Naive thymus-derived CD4-positive, alpha-beta T cell (primary cell): ENCODE results near the gene SYVN1. TPM values are rescaled to one million over a fixed set of nuclear protein-coding genes. Genes with fewer than 3 reads are reported as not detected.

Source experiments
- ATAC-seq: fragments of 150-1000 bp; cut with Tn5 transposase; 2 replicates; pipeline ENCODE4 v1.10.0; 2021; ENCODE audit warnings: mild to moderate bottlenecking, moderate library complexity
- CTCF ChIA-PET: fragments of 350-600 bp; sonication (Branson Sonifier 250); formaldehyde crosslinking; loops from one replicate; lab custom pipeline; 2021; ENCODE audit warnings: antibody characterized with exemption; lab: Charles Lee
- POLR2A ChIA-PET: fragments of 350-600 bp; sonication (Branson Sonifier 250); formaldehyde crosslinking; loops from one replicate; lab custom pipeline; 2021; ENCODE audit warnings: antibody characterized with exemption, inconsistent platforms; lab: Charles Lee
- DNase-seq, 9 donors: peaks; one replicate each; pipeline versions ENCODE4 v3.0.0 to v3.0.0-alpha.2; 2020 to 2022; ENCODE audit warnings: mixed read lengths in 1 of 9
- H3K27ac ChIP-seq: one replicate; pipeline ENCODE4 v1.7.0; 2013; ENCODE audit warnings: mild to moderate bottlenecking, low read depth, low read length, moderate library complexity
- H3K27me3 ChIP-seq, 2 donors: one replicate each; pipeline ENCODE4 v1.7.0; 2013; ENCODE audit warnings: low read length in 2 of 2, mild to moderate bottlenecking in 2 of 2, moderate library complexity in 2 of 2; ENCODE audit not compliant: control insufficient read depth in 2 of 2, insufficient read depth in 2 of 2
- H3K36me3 ChIP-seq, 3 experiments: 1 replicate in 2 of 3; 2 replicates in 1 of 3; pipeline ENCODE4 v1.7.0; 2013; ENCODE audit warnings: low read length in 3 of 3, mild to moderate bottlenecking in 3 of 3, moderate library complexity in 1 of 3; ENCODE audit not compliant: insufficient read depth in 3 of 3, control insufficient read depth in 2 of 3
- H3K4me1 ChIP-seq, 2 donors: one replicate each; pipeline ENCODE4 v1.7.0; 2013; ENCODE audit warnings: low read length in 2 of 2, mild to moderate bottlenecking in 2 of 2, moderate library complexity in 1 of 2; ENCODE audit not compliant: control insufficient read depth in 2 of 2, insufficient read depth in 2 of 2
- H3K4me3 ChIP-seq: 2 replicates; pipeline ENCODE4 v1.7.0; 2013; ENCODE audit warnings: mild to moderate bottlenecking, low read length
- H3K9me3 ChIP-seq, 3 experiments: 1 replicate in 2 of 3; 2 replicates in 1 of 3; pipeline ENCODE4 v1.7.0; 2013; ENCODE audit warnings: low read length in 3 of 3; ENCODE audit not compliant: control insufficient read depth in 2 of 3
- H3K27ac Mint-ChIP-seq, 9 donors: one replicate each; pipeline ENCODE4 v1.8.0; 2020 to 2022; ENCODE audit warnings: mixed read lengths in 9 of 9, mild to moderate bottlenecking in 8 of 9, moderate library complexity in 5 of 9, inconsistent platforms in 2 of 9
- H3K27me3 Mint-ChIP-seq, 5 donors: one replicate each; pipeline ENCODE4 v1.8.0; 2021 to 2022; ENCODE audit warnings: mixed read lengths in 5 of 5, mild to moderate bottlenecking in 1 of 5
- H3K36me3 Mint-ChIP-seq, 5 donors: one replicate each; pipeline ENCODE4 v1.8.0; 2020 to 2022; ENCODE audit warnings: mixed read lengths in 5 of 5, mild to moderate bottlenecking in 3 of 5, inconsistent platforms in 1 of 5
- H3K4me1 Mint-ChIP-seq, 7 donors: one replicate each; pipeline ENCODE4 v1.8.0; 2020 to 2022; ENCODE audit warnings: mixed read lengths in 7 of 7, mild to moderate bottlenecking in 3 of 7, inconsistent platforms in 1 of 7
- H3K4me3 Mint-ChIP-seq, 10 donors: one replicate each; pipeline ENCODE4 v1.8.0; 2020 to 2022; ENCODE audit warnings: mild to moderate bottlenecking in 10 of 10, mixed read lengths in 10 of 10, moderate library complexity in 6 of 10, inconsistent platforms in 2 of 10
- H3K9me3 Mint-ChIP-seq, 11 donors: one replicate each; pipeline ENCODE4 v1.8.0; 2020 to 2022; ENCODE audit warnings: mixed read lengths in 11 of 11, mild to moderate bottlenecking in 4 of 11, inconsistent platforms in 1 of 11, moderate library complexity in 1 of 11
- intact Hi-C, 2 donors: fragments of 100-400 bp; cut with micrococcal nuclease; formaldehyde crosslinking; loops; one replicate each; pipeline ENCODE4 v1.15.1; 2023
- polyA plus RNA-seq, 2 donors: library from polyadenylated mRNA; unstranded; fragments of 300-500 nt; fragmentation: Illumina TruSeq; gene quantifications; one replicate each; pipeline ENCODE4 v1.2.3, GENCODE V29; 2021
- total RNA-seq, 6 experiments: library from RNA in 5 of 6; stranded (reverse) in 5 of 6; gene quantifications; 1 replicate in 5 of 6; 2 replicates in 1 of 6; pipeline ENCODE4 v1.2.3 and lab custom pipeline; 2021 to 2026

Gene SYVN1
- total and polyA plus RNA-seq, 7 experiments from 2014 or later = 8.6 to 84.6 (median 67.5) TPM

- peak; percentile 90 for ATAC-seq
- H3K9me3 ChIP-seq = no peaks in the 10 kb centered on the region
- DNase-seq = peak in 8 of 9 donors; percentile 75 to 94 (median 92)
- intact Hi-C loops = loop anchor here (1.0 to 5.0 kb wide), 14 partner anchors 13 to 1453 kb away; partner anchors contain the start of genes CAPN1 (in 2 of the 2), CDCA5 (in 2 of the 2), FAU (in 2 of the 2) and MRPL49 (in 2 of the 2)
- Mint-ChIP-seq H3K36me3 (peaks cover 0 to 16% (median 4%) of the 10 kb centered on the region in 5 donors), H3K4me3 (peak overlapping the region; percentile 89 to 100 (median 99)), H3K9me3 (peaks cover 0 to 3% (median 0%) of the 10 kb centered on the region in 11 donors), H3K27ac (peak overlapping the region; percentile 97 to 100 (median 99)), H3K27me3 (peaks cover 0 to 3% (median 0%) of the 10 kb centered on the region in 5 donors), H3K4me1 (peaks cover 31 to 50% (median 40%) of the 10 kb centered on the region in 7 donors)
- peak overlapping the region; percentile 99 for H3K27ac ChIP-seq
- ChIA-PET CTCF (interaction anchor here (0.6 to 2.6 kb wide), 7 partner anchors 13 to 941 kb away, joined by 3 to 12 read pairs (median 3); partner anchors contain the start of genes FAU and MRPL49), POLR2A (interaction anchor here (0.5 to 8.9 kb wide), 57 partner anchors 8 to 1249 kb away, joined by 3 to 237 read pairs (median 4); partner anchors contain the start of genes CAPN1, CDC42EP2, CDCA5 and DPF2)
- peaks cover 10 to 21% of the 10 kb centered on the region in 2 donors for H3K4me1 ChIP-seq
- peaks cover 0 to 39% (median 16%) of the 10 kb centered on the region in 3 experiments for H3K36me3 ChIP-seq
- H3K27me3 ChIP-seq = no peaks in the 10 kb centered on the region
- peak overlapping the region; percentile 90 for H3K4me3 ChIP-seq
These were observed 773 bp upstream of the SYVN1 start for GRCh38 chr11:65134952-65135632.

GRCh38 chr11:65133724-65134123 is 595 bp downstream of the SYVN1 start:
- H3K36me3 ChIP-seq = peaks cover 0 to 53% (median 24%) of the 10 kb centered on the region in 3 experiments
- H3K9me3 Mint-ChIP-seq = peaks cover 0 to 3% (median 0%) of the 10 kb centered on the region in 11 donors
- no peaks in the 10 kb centered on the region for H3K9me3 ChIP-seq
- intact Hi-C loops = loop anchor here (1.0 to 2.0 kb wide), 6 partner anchors 16 to 482 kb away; partner anchors contain the start of genes PCNX3 (in 2 of the 2), MAP3K11 (in 1 of the 2), SNX15 (in 1 of the 2) and TIGD3 (in 1 of the 2)
- peak overlapping the region; percentile 89 to 100 (median 99) for H3K4me3 Mint-ChIP-seq
- ChIA-PET CTCF (interaction anchor here (0.6 kb wide), 1 partner anchor 1299 kb away, joined by 3 read pairs; no protein-coding TSS in a partner anchor), POLR2A (interaction anchor here (0.7 to 8.9 kb wide), 9 partner anchors 11 to 364 kb away, joined by 3 to 237 read pairs (median 18); partner anchors contain the start of genes FAU, MALAT1, MRPL49 and TM7SF2)
- H3K27ac ChIP-seq = peak overlapping the region; percentile 99
- peak overlapping the region; percentile 90 for H3K4me3 ChIP-seq
- peaks cover 0 to 16% (median 4%) of the 10 kb centered on the region in 5 donors for H3K36me3 Mint-ChIP-seq
- H3K4me1 ChIP-seq = peaks cover 10 to 21% of the 10 kb centered on the region in 2 donors
- peaks cover 31 to 50% (median 40%) of the 10 kb centered on the region in 7 donors for H3K4me1 Mint-ChIP-seq
- H3K27me3 ChIP-seq = no peaks in the 10 kb centered on the region
- H3K27ac Mint-ChIP-seq = peak overlapping the region; percentile 97 to 100 (median 99)
- H3K27me3 Mint-ChIP-seq = no peaks in the 10 kb centered on the region
- no peak for ATAC-seq
- DNase-seq = no peak

GRCh38 chr11:65132988-65133700 is 1.2 kb downstream of the SYVN1 start:
- H3K9me3 ChIP-seq = no peaks in the 10 kb centered on the region
- H3K4me1 Mint-ChIP-seq = peaks cover 31 to 50% (median 40%) of the 10 kb centered on the region in 7 donors
- peaks cover 0 to 58% (median 24%) of the 10 kb centered on the region in 3 experiments for H3K36me3 ChIP-seq
- no peaks in the 10 kb centered on the region for H3K27me3 ChIP-seq
- peak in 2 of 9 donors; percentile 39 to 58 for DNase-seq
- intact Hi-C loops = no loop called here
- H3K27me3 Mint-ChIP-seq = no peaks in the 10 kb centered on the region
- peaks cover 10 to 21% of the 10 kb centered on the region in 2 donors for H3K4me1 ChIP-seq
- ChIA-PET CTCF (no interaction called here), POLR2A (interaction anchor here (2.7 to 8.9 kb wide), 5 partner anchors 12 to 47 kb away, joined by 12 to 237 read pairs (median 40); partner anchors contain the start of genes FAU, MRPL49, TM7SF2 and VPS51)
- H3K4me3 ChIP-seq = peak overlapping the region; percentile 90
- H3K4me3 Mint-ChIP-seq = peak overlapping the region; percentile 89 to 100 (median 99)
- H3K36me3 Mint-ChIP-seq = peaks cover 0 to 16% (median 4%) of the 10 kb centered on the region in 5 donors
- H3K27ac Mint-ChIP-seq = peak overlapping the region; percentile 97 to 100 (median 99)
- peaks cover 0 to 3% (median 0%) of the 10 kb centered on the region in 11 donors for H3K9me3 Mint-ChIP-seq
- ATAC-seq = no peak
- H3K27ac ChIP-seq = peak overlapping the region; percentile 99

- H3K36me3 ChIP-seq = peaks cover under 1 to 66% (median 30%) of the 10 kb centered on the region in 3 experiments
- POLR2A ChIA-PET = interaction anchor here (0.6 to 8.9 kb wide), 6 partner anchors 12 to 390 kb away, joined by 3 to 237 read pairs (median 7); partner anchors contain the start of genes FAU, MRPL49, TM7SF2 and ZNHIT2
These were observed 1.9 kb downstream of the SYVN1 start for GRCh38 chr11:65132238-65132987.

GRCh38 chr11:65131895-65132237 is 2.5 kb downstream of the SYVN1 start:
- DNase-seq (no peak), ATAC-seq (no peak)
- H3K4me1 Mint-ChIP-seq = peaks cover 24 to 43% (median 36%) of the 10 kb centered on the region in 7 donors
- peaks cover 0 to 17% (median 4%) of the 10 kb centered on the region in 5 donors for H3K36me3 Mint-ChIP-seq
- peak overlapping the region in 5 of 10 donors; percentile 3 to 43 (median 25) for H3K4me3 Mint-ChIP-seq
- intact Hi-C loops = no loop called here
- Histone ChIP-seq H3K9me3 (no peaks in the 10 kb centered on the region), H3K27me3 (no peaks in the 10 kb centered on the region), H3K27ac (peak overlapping the region; percentile 99), H3K4me3 (no peak overlapping the region), H3K36me3 (peaks cover 6 to 71% (median 31%) of the 10 kb centered on the region in 3 experiments), H3K4me1 (peaks cover 10 to 21% of the 10 kb centered on the region in 2 donors)
- peaks cover 0 to 5% (median 0%) of the 10 kb centered on the region in 11 donors for H3K9me3 Mint-ChIP-seq
- CTCF ChIA-PET = interaction anchor here (0.6 to 0.7 kb wide), 2 partner anchors 15 to 869 kb away, joined by 3 to 5 read pairs; partner anchors contain the start of gene ZNHIT2
- POLR2A ChIA-PET = interaction anchor here (0.6 to 8.9 kb wide), 6 partner anchors 11 to 389 kb away, joined by 3 to 237 read pairs (median 7); partner anchors contain the start of genes FAU, MRPL49, TM7SF2 and ZNHIT2
- H3K27ac Mint-ChIP-seq = peak overlapping the region in 3 of 9 donors; percentile 22 to 98 (median 71)
- H3K27me3 Mint-ChIP-seq = no peaks in the 10 kb centered on the region

More at GRCh38 chr11:65132238-65132987, 1.9 kb downstream of the SYVN1 start:
- CTCF ChIA-PET = interaction anchor here (0.6 kb wide), 1 partner anchor 869 kb away, joined by 5 read pairs; no protein-coding TSS in a partner anchor
- peaks cover 0 to 16% (median 4%) of the 10 kb centered on the region in 5 donors for H3K36me3 Mint-ChIP-seq
- Histone ChIP-seq H3K27me3 (no peaks in the 10 kb centered on the region), H3K9me3 (no peaks in the 10 kb centered on the region), H3K4me3 (no peak overlapping the region), H3K27ac (peak overlapping the region; percentile 99), H3K4me1 (peaks cover 10 to 21% of the 10 kb centered on the region in 2 donors)
- DNase-seq (no peak), ATAC-seq (no peak)
- H3K4me1 Mint-ChIP-seq = peaks cover 26 to 46% (median 40%) of the 10 kb centered on the region in 7 donors
- H3K4me3 Mint-ChIP-seq = peak overlapping the region; percentile 77 to 100 (median 98)
- H3K9me3 Mint-ChIP-seq = peaks cover 0 to 3% (median 0%) of the 10 kb centered on the region in 11 donors
- peak overlapping the region; percentile 38 to 100 (median 99) for H3K27ac Mint-ChIP-seq
- H3K27me3 Mint-ChIP-seq = no peaks in the 10 kb centered on the region
- intact Hi-C loops = no loop called here
